Stimulated activated CD8-positive, alpha-beta memory T cell treated with anti-CD3 and anti-CD28 coated beads, Interleukin-12 subunit alpha, Interleukin-12 subunit beta, amount 100 ng/mL, for 1 hour (primary cell): Measurements from ENCODE around the gene CSDE1.

Experiments
- DNase-seq: peaks from one replicate; pipeline ENCODE4 v3.0.0-alpha.2; 2020; ENCODE audit warnings: low read depth

The CSDE1 gene

GRCh38 chr1:114701931-114702330, 55.9 kb downstream of the CSDE1 start:
- no peak for DNase-seq

GRCh38 chr1:114700036-114700600, 57.7 kb downstream of the CSDE1 start:
- DNase-seq = no peak

GRCh38 chr1:114696810-114697209, 61.0 kb downstream of the CSDE1 start:
- DNase-seq = no peak

DNA sequence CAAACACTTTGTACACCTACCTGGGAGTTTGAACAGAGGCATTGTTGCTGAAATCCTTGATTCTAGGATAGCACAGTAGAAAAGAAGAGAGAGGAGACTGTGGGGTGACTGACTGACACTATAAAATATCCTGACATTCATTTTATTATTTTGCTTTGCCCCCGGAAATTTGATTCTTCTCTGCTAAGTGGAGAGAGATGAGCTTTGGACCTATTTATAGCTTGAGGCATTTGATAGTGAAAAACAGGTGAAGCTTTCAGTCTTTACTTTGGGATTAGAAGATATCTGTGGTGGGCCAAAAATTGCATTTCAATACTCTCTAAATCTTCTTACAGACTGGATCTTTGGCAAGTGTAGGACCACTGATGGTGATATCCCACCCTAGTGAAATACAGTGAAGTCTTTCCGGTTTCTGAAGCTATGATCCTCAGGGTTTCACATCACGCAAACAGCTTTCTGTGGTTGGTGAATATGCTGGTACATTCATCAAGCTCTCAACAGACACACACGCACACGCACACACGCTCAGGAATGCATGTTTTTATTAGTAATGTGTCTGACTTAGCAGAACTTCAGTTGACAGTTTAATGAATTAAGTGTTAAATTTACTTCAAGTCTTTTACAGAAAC, 62.2 kb downstream of the CSDE1 start, which contains the start of gene AMPD1:
Gene AMPD1 (minus strand): TSS at position 117 of the 629 bp plus-strand sequence. CDS start 75 bp downstream, at position 42.
- no peak for DNase-seq

DNA sequence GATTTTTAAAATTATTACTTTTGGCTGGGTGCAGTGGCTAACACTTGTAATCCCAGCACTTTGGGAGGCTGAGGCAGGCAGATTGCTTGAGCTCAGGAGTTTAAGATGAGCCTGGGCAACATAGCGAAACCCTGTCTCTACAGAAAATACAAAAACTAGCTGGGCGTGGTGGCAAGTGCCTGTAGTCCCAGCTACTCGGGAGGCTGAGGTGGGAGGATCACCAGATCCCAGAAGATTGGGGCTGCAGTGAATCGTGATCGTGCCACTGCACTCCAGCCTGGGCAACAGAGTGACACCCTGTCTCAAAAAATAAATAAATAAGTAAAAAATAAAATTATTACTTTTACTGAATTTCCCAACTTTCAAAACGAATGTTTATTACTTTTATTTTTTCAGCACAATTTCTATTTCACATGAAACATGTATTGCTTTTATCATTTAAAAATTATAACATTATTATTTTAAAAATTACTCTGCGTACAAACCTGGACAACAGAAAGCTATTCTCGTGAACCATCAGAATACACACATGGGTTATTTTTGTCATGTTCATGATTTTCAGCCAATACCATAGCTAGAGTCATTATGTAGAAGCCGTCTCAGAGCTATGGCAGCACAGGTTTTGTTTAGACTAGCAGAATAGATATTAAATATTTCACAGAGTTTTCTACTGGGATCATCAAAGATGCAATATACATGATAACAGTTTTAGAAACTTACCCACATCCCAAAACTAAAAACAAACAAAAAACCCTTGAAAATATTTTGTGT, 63.1 kb downstream of the CSDE1 start:
- no peak for DNase-seq

DNA sequence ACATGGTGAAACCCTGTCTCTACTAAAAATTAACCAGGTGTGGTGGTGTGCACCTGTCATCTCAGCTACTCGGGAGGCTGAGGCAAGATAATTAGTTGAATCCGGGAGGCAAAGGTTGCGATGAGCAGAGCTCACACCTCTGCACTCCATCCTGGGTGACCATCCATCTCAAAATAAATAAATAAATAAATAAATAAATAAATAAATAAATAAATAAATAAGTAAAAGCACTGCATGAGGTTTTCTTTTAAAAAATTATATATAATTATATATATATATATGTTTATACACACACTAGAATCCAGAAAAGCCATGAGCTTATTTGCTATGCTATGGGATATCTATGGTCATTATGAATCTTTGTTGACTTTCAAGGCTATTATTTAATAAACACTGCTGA, 64.8 kb downstream of the CSDE1 start:
- DNase-seq = no peak

- DNase-seq = no peak
Observed at GRCh38 chr1:114691061-114691460, 66.7 kb downstream of the CSDE1 start.

DNA sequence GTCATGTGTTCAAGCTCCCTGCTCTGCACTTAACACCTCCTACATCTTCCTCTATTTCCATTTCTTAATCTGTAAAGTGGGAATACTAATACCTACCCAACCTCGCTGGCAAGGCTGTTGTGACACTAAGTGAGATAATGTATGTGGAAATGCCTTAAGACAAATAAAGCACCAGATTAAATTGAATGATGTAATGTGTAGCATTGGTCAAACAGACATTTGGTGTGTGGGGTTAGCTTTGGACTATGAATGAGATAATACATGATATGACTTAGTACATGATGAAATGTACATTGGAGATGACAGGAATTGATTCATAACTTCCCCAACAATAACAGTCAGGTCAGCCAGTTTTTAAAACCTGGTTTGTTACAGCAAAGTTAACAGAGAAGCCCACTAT, 67.6 kb downstream of the CSDE1 start:
- DNase-seq = no peak

- no peak for DNase-seq
Observed at GRCh38 chr1:114688526-114688925, 69.3 kb downstream of the CSDE1 start.

GRCh38 chr1:114685851-114686250, 71.9 kb downstream of the CSDE1 start:
- DNase-seq = no peak

DNA sequence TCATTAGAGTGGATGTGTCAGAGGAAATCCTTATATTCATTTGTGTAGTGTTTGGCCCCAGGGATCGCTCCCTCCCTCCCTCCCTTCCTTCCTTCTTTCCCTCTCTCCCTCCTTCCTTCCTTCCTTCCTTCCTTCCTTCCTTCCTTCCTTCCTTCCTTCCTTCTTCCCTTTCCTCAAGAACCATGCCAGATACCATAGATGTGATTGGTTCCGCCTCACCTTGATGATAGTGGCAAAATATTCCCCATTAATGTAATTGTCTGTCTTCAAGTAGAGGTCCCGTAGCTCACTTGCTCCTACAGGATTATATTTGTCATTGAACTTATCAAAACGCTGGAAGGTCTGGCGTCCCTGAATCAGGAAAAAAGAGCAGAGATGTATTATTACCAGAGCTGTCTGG, 80.1 kb downstream of the CSDE1 start:
- DNase-seq = no peak

GRCh38 chr1:114676115-114676514, 81.7 kb downstream of the CSDE1 start:
- DNase-seq = no peak

GRCh38 chr1:114671939-114672275, 85.9 kb downstream of the CSDE1 start:
- DNase-seq = no peak

DNA sequence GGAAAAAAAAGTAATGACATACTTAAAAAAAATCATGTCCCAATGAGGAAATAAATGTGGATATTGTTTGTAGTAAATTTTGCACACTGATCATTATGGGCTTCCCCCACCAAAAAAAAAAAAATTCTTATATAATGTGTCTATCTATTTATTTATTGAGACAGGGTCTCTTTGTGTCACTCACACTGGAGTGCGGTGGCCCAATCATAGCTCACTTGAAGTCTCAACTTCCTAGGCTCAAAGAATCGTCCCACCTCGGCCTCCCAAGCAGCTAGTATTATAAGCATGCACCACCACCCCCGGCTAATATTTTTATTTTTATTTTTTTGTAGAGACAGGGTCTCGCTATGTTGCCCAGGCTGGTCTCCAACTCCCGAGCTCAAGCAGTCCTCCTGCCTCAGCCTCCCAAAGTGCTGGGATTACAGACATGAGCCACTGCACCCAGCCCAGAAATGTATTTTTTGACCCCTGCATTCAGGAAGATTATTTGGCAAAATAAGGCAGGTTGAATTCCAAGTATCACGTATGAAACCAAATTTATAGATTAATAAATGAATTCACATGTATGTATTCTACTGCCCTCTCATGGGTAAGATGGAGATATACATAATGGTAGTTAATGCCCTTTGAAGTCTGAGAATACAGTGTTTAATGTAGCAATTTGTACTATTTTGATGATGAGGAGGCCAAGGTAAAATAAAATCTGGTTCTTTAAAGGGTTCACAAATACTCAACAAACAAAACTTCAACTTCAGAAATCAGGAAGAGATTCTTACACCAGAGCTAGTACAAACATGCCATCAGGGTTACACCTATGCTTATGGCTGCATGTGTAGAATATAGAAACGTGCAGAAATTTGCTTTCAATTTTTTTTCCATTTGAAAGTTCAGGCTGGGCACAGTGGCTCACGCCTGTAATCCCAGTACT, 86.5 kb downstream of the CSDE1 start:
- no peak for DNase-seq

DNA sequence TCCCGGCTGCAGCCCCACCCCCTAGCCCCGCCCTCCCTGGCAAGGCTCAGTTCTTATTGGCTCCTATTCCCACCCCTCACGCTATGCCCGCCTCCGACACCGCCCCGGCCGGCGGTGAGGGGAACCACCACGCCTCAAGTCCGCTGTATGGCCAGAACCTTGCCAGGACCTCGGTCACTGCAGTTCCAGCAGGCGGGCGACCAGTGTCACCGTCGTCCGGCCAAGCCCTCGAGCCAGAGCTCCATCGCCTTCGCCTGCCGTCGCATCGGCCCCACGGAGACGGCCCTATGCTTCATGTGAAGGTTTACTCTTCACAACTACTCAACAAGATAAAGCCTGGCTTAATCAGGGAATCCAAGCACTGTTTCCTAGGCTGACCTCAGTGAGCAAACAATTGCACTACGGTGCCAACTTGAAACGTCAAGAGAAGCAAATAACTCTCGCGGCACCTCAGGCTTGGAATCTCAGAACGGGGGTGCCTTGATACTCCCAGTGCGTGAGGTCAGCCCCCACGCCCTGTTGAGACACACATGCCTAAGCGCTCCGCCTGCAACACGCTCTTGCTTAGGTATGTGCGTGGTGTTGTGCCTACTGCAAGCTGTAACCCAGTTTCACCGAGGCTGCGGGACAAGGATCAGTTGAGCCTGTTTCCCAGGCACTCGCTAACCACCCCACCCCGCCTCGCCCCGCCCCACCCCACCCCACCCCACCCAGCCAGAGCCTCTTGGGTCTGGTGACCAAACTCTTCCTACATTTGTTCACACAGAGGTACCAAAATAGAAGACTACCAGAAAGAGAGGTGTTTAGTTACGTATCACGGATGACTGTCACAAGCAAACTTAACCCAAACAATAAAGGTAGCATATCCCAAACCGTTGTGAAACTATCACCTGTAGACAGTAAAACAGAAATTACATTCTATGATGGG, 87.4 kb downstream of the CSDE1 start:
- DNase-seq = peak; percentile 74

DNA sequence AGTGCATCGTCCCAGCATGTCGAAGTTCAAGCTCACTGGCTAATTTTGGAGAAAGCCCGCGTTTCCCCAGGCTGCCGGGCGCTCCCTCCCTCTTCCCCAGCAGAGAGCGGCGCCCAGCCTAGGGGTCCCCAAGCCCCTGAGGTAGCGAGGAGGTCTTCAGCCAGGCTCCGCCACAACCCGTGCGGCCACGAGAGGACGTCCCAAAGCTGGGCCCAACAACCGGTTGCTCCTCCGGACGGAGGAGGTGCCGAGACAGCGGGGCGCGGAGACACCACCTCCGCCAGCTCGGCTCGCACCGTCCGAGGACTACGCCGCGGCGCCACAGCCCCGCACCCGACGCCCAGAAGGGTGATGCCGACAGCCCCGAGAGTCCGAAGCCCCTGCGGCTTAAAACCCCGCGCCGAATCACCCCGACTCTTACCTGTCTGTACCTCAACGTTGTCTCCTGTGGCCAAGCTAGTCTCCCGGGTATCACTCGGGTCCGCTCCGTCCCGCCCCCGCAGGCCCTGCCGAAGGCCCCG, 88.2 kb downstream of the CSDE1 start, which contains the start of gene DENND2C:
Gene DENND2C (minus strand): TSS at position 488 of the 521 bp plus-strand sequence. CDS start 44,065 bp downstream, outside the sequence.
- no peak for DNase-seq

GRCh38 chr1:114668784-114669561, 88.8 kb downstream of the CSDE1 start:
- DNase-seq = no peak

DNA sequence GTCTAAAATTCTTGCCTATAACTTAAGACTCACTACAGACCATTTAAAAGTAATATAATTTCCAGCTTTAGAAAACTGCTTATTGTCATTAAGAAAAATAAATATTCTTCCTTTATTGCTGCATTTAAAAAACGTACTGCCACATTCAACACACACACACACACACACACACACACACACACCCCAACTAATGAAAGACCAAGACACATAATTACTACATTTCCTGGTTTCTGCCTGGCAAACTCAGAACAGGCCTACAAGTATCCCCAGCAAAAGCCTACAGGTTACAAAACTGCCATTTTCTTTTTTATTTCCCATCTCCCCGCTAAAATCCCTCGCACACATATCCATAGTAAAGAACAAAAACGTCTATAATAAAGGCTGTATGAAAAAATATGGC, 89.4 kb downstream of the CSDE1 start:
- DNase-seq = no peak

- no peak for DNase-seq
Observed at GRCh38 chr1:114666954-114667353, 90.8 kb downstream of the CSDE1 start.
